NCI-H2196 treated with DMSO at 0.1 percent for 48 hours (cell line): ENCODE measurements around the gene TNRC18.

Experiments used
- DNase-seq: peaks from one replicate; lab custom pipeline; 2025; ENCODE audit not compliant: unreplicated experiment; lab: John Stamatoyannopoulos, UW

TNRC18 gene

GRCh38 chr7:5452470-5452899 is 28.9 kb upstream of the TNRC18 start:
- DNase-seq, result no peak

- DNase-seq, result no peak
These were observed 27.8 kb upstream of the TNRC18 start for GRCh38 chr7:5451391-5451790.

- DNase-seq, result no peak
These were observed 27.1 kb upstream of the TNRC18 start for GRCh38 chr7:5450549-5451327.

- DNase-seq, result no peak
These were observed 24.9 kb upstream of the TNRC18 start for GRCh38 chr7:5448378-5449037.

GRCh38 chr7:5445981-5446594 is 22.5 kb upstream of the TNRC18 start:
- DNase-seq, result no peak

GRCh38 chr7:5443678-5444077 is 20.0 kb upstream of the TNRC18 start:
- DNase-seq, result no peak

GRCh38 chr7:5442757-5443305 is 19.2 kb upstream of the TNRC18 start:
- DNase-seq, result no peak

- DNase-seq, result no peak
These were observed 18.3 kb upstream of the TNRC18 start for GRCh38 chr7:5441840-5442503.

- DNase-seq, result no peak
These were observed 16.2 kb upstream of the TNRC18 start for GRCh38 chr7:5439572-5440496.

- DNase-seq, result no peak
These were observed 15.6 kb upstream of the TNRC18 start for GRCh38 chr7:5439209-5439571.

- DNase-seq, result no peak
These were observed 14.4 kb upstream of the TNRC18 start for GRCh38 chr7:5437987-5438386.

- no peak for DNase-seq
These were observed 13.8 kb upstream of the TNRC18 start for GRCh38 chr7:5437348-5437892.

GRCh38 chr7:5436003-5436678 is 12.5 kb upstream of the TNRC18 start:
- DNase-seq, result no peak

GRCh38 chr7:5435291-5436002 is 11.8 kb upstream of the TNRC18 start:
- no peak for DNase-seq

- no peak for DNase-seq
These were observed 9.5 kb upstream of the TNRC18 start for GRCh38 chr7:5433181-5433580.

GRCh38 chr7:5432691-5433090 is 9.1 kb upstream of the TNRC18 start:
- DNase-seq, result no peak

GRCh38 chr7:5431560-5432015 is 8.0 kb upstream of the TNRC18 start:
- no peak for DNase-seq

GRCh38 chr7:5430612-5430947 is 6.9 kb upstream of the TNRC18 start:
- DNase-seq, result no peak
